ENCODE results near the gene PARN. TPM values are rescaled to one million over a fixed set of nuclear protein-coding genes. Genes with fewer than 3 reads are reported as not detected.

Gene PARN
- total and polyA plus RNA-seq, 4 donors = 12.3 to 44.4 (median 25.2) TPM

DNA sequence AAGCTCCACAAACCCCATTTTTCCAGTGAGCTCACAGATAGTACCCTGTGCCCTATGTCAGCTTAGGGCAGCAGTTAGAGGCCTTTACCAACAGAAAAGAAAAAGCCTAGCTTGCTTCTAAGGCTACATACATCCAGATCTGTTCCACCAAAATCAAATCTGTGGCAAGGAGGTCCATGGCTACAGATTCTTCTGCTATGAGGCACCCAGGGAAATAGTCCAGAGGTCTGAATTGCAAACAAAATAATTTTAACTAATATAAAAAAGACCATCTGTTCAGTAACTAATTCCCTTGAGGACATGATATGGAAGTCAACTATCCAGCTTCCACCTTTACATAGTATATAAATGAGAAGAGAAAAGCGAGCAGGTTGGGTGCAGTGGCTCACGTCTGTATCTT lies 129.3 kb downstream of the PARN start:
- H3K36me3 ChIP-seq (ENCODE audit: control insufficient read depth in 4 of 4, insufficient read depth in 4 of 4, low read length in 4 of 4) = no peaks in the 10 kb centered on the region
- H3K9me3 ChIP-seq (ENCODE audit: control insufficient read depth in 4 of 4, insufficient read depth in 3 of 4, low read length in 3 of 4) = no peaks in the 10 kb centered on the region
- no peak overlapping the region for H3K4me3 ChIP-seq
- 93 to 95% methylated on average over 2 of the region's 2 CpGs for WGBS, 2 donors
- TF ChIP-seq, protein P1, sequence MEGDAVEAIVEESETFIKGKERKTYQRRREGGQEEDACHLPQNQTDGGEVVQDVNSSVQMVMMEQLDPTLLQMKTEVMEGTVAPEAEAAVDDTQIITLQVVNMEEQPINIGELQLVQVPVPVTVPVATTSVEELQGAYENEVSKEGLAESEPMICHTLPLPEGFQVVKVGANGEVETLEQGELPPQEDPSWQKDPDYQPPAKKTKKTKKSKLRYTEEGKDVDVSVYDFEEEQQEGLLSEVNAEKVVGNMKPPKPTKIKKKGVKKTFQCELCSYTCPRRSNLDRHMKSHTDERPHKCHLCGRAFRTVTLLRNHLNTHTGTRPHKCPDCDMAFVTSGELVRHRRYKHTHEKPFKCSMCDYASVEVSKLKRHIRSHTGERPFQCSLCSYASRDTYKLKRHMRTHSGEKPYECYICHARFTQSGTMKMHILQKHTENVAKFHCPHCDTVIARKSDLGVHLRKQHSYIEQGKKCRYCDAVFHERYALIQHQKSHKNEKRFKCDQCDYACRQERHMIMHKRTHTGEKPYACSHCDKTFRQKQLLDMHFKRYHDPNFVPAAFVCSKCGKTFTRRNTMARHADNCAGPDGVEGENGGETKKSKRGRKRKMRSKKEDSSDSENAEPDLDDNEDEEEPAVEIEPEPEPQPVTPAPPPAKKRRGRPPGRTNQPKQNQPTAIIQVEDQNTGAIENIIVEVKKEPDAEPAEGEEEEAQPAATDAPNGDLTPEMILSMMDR (IDR thresholded peaks at IDR 0.05; ENCODE audit: control extremely low read depth, extremely low read depth) = no peak
- H3K9ac ChIP-seq (ENCODE audit: insufficient read depth in 1 of 2, low read length in 2 of 2) = no peak overlapping the region
- H3K4me1 ChIP-seq (ENCODE audit: control insufficient read depth in 5 of 5, insufficient read depth in 5 of 5, low read length in 5 of 5) = peaks cover 9 to 14% (median 10%) of the 10 kb centered on the region in 5 donors
- no peaks in the 10 kb centered on the region for H3K27me3 ChIP-seq (ENCODE audit: control insufficient read depth in 3 of 3, insufficient read depth in 3 of 3, low read length in 2 of 3)
- H3K27ac ChIP-seq (ENCODE audit: low read depth in 1 of 2, low read length in 1 of 2) = no peak overlapping the region
- DNase-seq (no peak), ATAC-seq (ENCODE audit: insufficient read depth, low FRiP score) (no peak)

- no peak for DNase-seq
- Histone ChIP-seq H3K4me1 (ENCODE audit: control insufficient read depth in 5 of 5, insufficient read depth in 5 of 5, low read length in 5 of 5) (peaks cover 9 to 14% (median 11%) of the 10 kb centered on the region in 5 donors), H3K27me3 (ENCODE audit: control insufficient read depth in 3 of 3, insufficient read depth in 3 of 3, low read length in 2 of 3) (no peaks in the 10 kb centered on the region), H3K27ac (ENCODE audit: low read depth in 1 of 2, low read length in 1 of 2) (no peak overlapping the region), H3K9ac (ENCODE audit: insufficient read depth in 1 of 2, low read length in 2 of 2) (no peak overlapping the region), H3K4me3 (no peak overlapping the region), H3K36me3 (ENCODE audit: control insufficient read depth in 4 of 4, insufficient read depth in 4 of 4, low read length in 4 of 4) (no peaks in the 10 kb centered on the region), H3K9me3 (ENCODE audit: control insufficient read depth in 4 of 4, insufficient read depth in 3 of 4, low read length in 3 of 4) (no peaks in the 10 kb centered on the region)
- TF ChIP-seq, protein P1 (IDR thresholded peaks at IDR 0.05; ENCODE audit: control extremely low read depth, extremely low read depth) = no peak
- WGBS, 2 donors = 90 to 93% methylated on average over 3 of the region's 3 CpGs
- ATAC-seq (ENCODE audit: insufficient read depth, low FRiP score) = no peak
These were observed 130.9 kb downstream of the PARN start for GRCh38 chr16:14499110-14499509.

DNA sequence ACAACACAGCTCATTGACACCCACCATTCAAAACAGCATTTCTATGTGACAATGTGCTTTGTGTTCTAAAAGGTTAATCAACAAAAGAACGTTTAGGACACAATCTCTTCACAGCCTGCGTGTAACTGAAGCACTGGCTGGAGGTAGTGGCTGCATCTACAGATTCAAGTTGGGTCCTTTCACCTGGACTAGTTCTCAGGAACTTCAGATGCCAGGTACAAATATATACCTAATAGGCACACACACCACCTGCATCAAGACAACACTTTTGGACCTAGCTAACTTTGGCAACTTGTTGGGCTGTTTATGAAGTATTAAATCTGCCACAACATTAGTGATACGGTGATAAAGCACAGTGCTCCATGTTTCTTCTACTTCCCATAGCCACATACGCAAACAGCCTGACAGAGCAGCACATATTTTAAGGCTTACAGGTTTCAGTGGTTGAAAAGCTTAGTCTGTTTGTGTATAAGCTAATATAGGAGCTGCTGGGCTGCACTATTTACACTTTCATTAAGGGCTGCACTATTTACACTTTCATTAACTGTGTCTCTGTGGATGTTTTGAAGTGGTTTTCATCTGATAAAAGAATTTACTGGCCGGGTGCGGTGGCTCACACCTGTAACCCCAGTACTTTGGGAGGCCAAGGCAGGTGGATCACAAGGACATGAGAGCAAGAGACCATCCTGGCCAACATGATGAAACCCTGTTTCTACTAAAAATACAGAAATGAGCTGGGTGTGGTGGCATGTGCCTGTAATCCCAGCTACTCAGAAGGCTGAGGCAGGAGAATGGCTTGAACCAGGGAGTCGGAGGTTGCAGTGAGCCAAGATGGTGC lies 132.6 kb downstream of the PARN start:
- Histone ChIP-seq H3K9ac (ENCODE audit: insufficient read depth in 1 of 2, low read length in 2 of 2) (no peak overlapping the region), H3K4me1 (ENCODE audit: control insufficient read depth in 5 of 5, insufficient read depth in 5 of 5, low read length in 5 of 5) (peaks cover 9 to 14% (median 10%) of the 10 kb centered on the region in 5 donors), H3K9me3 (ENCODE audit: control insufficient read depth in 4 of 4, insufficient read depth in 3 of 4, low read length in 3 of 4) (no peaks in the 10 kb centered on the region), H3K4me3 (no peak overlapping the region), H3K27ac (ENCODE audit: low read depth in 1 of 2, low read length in 1 of 2) (no peak overlapping the region), H3K27me3 (ENCODE audit: control insufficient read depth in 3 of 3, insufficient read depth in 3 of 3, low read length in 2 of 3) (no peaks in the 10 kb centered on the region), H3K36me3 (ENCODE audit: control insufficient read depth in 4 of 4, insufficient read depth in 4 of 4, low read length in 4 of 4) (no peaks in the 10 kb centered on the region)
- 75 to 86% methylated on average over 7 of the region's 7 CpGs for WGBS, 2 donors
- TF ChIP-seq, protein P1 (IDR thresholded peaks at IDR 0.05; ENCODE audit: control extremely low read depth, extremely low read depth) = no peak
- ATAC-seq (ENCODE audit: insufficient read depth, low FRiP score) = no peak
- no peak for DNase-seq

Measured in lung (tissue), 12 donors.